H1 (cell line): ENCODE measurements around the gene ZNF362. TPM values are rescaled to one million over a fixed set of nuclear protein-coding genes. Genes with fewer than 3 reads are reported as not detected.

Experiments used
- CTCF ChIA-PET: fragments of 300-600 bp; sonication (Branson Sonifier 250); formaldehyde crosslinking; loops from one replicate; lab custom pipeline; 2021; ENCODE audit not compliant: partially characterized antibody; lab: Charles Lee
- POLR2A ChIA-PET: fragments of 300-600 bp; sonication (Branson Sonifier 250); formaldehyde crosslinking; loops from one replicate; lab custom pipeline; 2021; ENCODE audit warnings: inconsistent platforms; ENCODE audit not compliant: partially characterized antibody; lab: Charles Lee
- DNase-seq, 2 experiments: peaks; one replicate each; pipeline versions ENCODE4 v3.0.0 to v3.0.0-alpha.2; 2010 to 2022; ENCODE audit warnings: low spot score in 2 of 2, low read depth in 1 of 2, mixed read lengths in 1 of 2
- FAIRE-seq: peaks from 2 replicates; lab custom pipeline; 2011; peaks lifted over from hg19 to GRCh38; lab: Jason Lieb, UNC
- H2AFZ ChIP-seq: 2 replicates; pipeline ENCODE4 v1.8.1; 2012; ENCODE audit warnings: low read length, inconsistent platforms
- H2AK5ac ChIP-seq: 2 replicates; pipeline ENCODE4 v1.6.1; 2013; ENCODE audit warnings: low read depth, low read length
- H2BK120ac ChIP-seq: replicated peaks from 2 replicates; pipeline ENCODE3; 2013; ENCODE audit warnings: low read depth, low read length, inconsistent platforms
- H2BK12ac ChIP-seq: 2 replicates; pipeline ENCODE4 v1.6.1; 2013; ENCODE audit warnings: low read depth, low read length
- H2BK15ac ChIP-seq: 2 replicates; pipeline ENCODE4 v1.6.1; 2013; ENCODE audit warnings: low read length
- H2BK20ac ChIP-seq: 2 replicates; pipeline ENCODE4 v1.6.1; 2013; ENCODE audit warnings: low read length
- H2BK5ac ChIP-seq: 2 replicates; pipeline ENCODE4 v1.6.1; 2013; ENCODE audit warnings: low read depth, low read length
- H3K14ac ChIP-seq: 2 replicates; pipeline ENCODE4 v1.6.1; 2013; ENCODE audit warnings: inconsistent platforms; ENCODE audit not compliant: insufficient read length
- H3K18ac ChIP-seq: 2 replicates; pipeline ENCODE4 v1.6.1; 2013; ENCODE audit warnings: low read length; ENCODE audit errors: extremely low read depth
- H3K23ac ChIP-seq: 2 replicates; pipeline ENCODE4 v1.6.1; 2013; ENCODE audit warnings: inconsistent platforms; ENCODE audit not compliant: insufficient read length
- H3K23me2 ChIP-seq: 2 replicates; pipeline ENCODE4 v1.6.1; 2013; ENCODE audit warnings: low read depth, low read length
- H3K27ac ChIP-seq: 2 replicates; pipeline ENCODE4 v1.6.1; 2011; ENCODE audit warnings: low read depth, low read length, inconsistent platforms
- H3K27me3 ChIP-seq, 4 experiments: replicated peaks in 1 of 4; 1 replicate in 1 of 4; 2 replicates in 3 of 4; pipeline versions ENCODE4 v1.6.1 to v1.8.1; 2011 to 2013; ENCODE audit warnings: low read length in 3 of 4, mild to moderate bottlenecking in 3 of 4, inconsistent platforms in 2 of 4, mixed read lengths in 2 of 4, moderate library complexity in 1 of 4; ENCODE audit not compliant: control insufficient read depth in 3 of 4, insufficient read depth in 3 of 4; ENCODE audit errors: extremely low read depth in 1 of 4
- H3K36me3 ChIP-seq, 4 experiments: 2 replicates each; pipeline versions ENCODE4 v1.6.1 to v1.8.1; 2011 to 2013; ENCODE audit warnings: mild to moderate bottlenecking in 4 of 4, low read length in 3 of 4, moderate library complexity in 2 of 4, control low read depth in 1 of 4, inconsistent platforms in 1 of 4; ENCODE audit not compliant: insufficient read depth in 4 of 4, control insufficient read depth in 2 of 4
- H3K4ac ChIP-seq: replicated peaks from 2 replicates; pipeline ENCODE3; 2013; ENCODE audit warnings: low read length, low read depth, mixed read lengths, inconsistent platforms; ENCODE audit not compliant: insufficient read length
- H3K4me1 ChIP-seq, 4 experiments: replicated peaks in 1 of 4; 1 replicate in 1 of 4; 2 replicates in 3 of 4; pipeline versions ENCODE4 v1.6.1 to v1.8.1; 2011 to 2013; ENCODE audit warnings: low read length in 3 of 4, inconsistent platforms in 2 of 4, mixed read lengths in 1 of 4; ENCODE audit not compliant: insufficient read depth in 4 of 4, control insufficient read depth in 3 of 4
- H3K4me2 ChIP-seq, 2 experiments: 2 replicates each; pipeline versions ENCODE4 v1.6.1 to v1.8.1; 2011 to 2013; ENCODE audit warnings: low read depth in 2 of 2, low read length in 2 of 2, control low read depth in 1 of 2, inconsistent platforms in 1 of 2, mild to moderate bottlenecking in 1 of 2; ENCODE audit not compliant: insufficient read depth in 1 of 2
- H3K4me3 ChIP-seq, 4 experiments: fragments of 200-600, 300-600 bp in 1 of 4; sonication (generic), shearing (Covaris generic), sonication (Bioruptor Twin) in 1 of 4; 2 replicates each; pipeline versions ENCODE4 v1.5.1 to v1.8.1; 2011 to 2016; ENCODE audit warnings: low read length in 4 of 4, low read depth in 3 of 4, control low read depth in 2 of 4, inconsistent platforms in 2 of 4, mild to moderate bottlenecking in 2 of 4, mixed read lengths in 1 of 4, moderate library complexity in 1 of 4; ENCODE audit not compliant: insufficient read depth in 2 of 4; ENCODE audit errors: extremely low read depth in 1 of 4
- H3K56ac ChIP-seq: replicated peaks from 2 replicates; pipeline ENCODE3; 2013; ENCODE audit warnings: low read depth, mild to moderate bottlenecking, mixed read lengths, low read length, inconsistent platforms; ENCODE audit not compliant: insufficient read length
- H3K79me1 ChIP-seq: 2 replicates; pipeline ENCODE4 v1.6.1; 2013; ENCODE audit warnings: low read depth, low read length, control low read depth
- H3K79me2 ChIP-seq, 2 experiments: 2 replicates each; pipeline versions ENCODE4 v1.6.1 to v1.8.1; 2012 to 2013; ENCODE audit warnings: low read length in 2 of 2, mild to moderate bottlenecking in 2 of 2, inconsistent platforms in 1 of 2; ENCODE audit not compliant: insufficient read depth in 2 of 2, control insufficient read depth in 1 of 2
- H3K9ac ChIP-seq, 4 experiments: replicated peaks in 1 of 4; 1 replicate in 1 of 4; 2 replicates in 3 of 4; pipeline versions ENCODE4 v1.6.1 to v1.8.1; 2011 to 2013; ENCODE audit warnings: low read depth in 3 of 4, low read length in 3 of 4, control low read depth in 2 of 4, mild to moderate bottlenecking in 2 of 4, moderate library complexity in 2 of 4, inconsistent platforms in 1 of 4; ENCODE audit errors: extremely low read depth in 1 of 4
- H3K9me3 ChIP-seq, 2 experiments: 2 replicates each; pipeline versions ENCODE4 v1.6.1 to v1.8.1; 2012 to 2013; ENCODE audit warnings: mild to moderate bottlenecking in 2 of 2, moderate library complexity in 2 of 2, control low read depth in 1 of 2, inconsistent platforms in 1 of 2, low read depth in 1 of 2, low read length in 1 of 2, mixed read lengths in 1 of 2; ENCODE audit not compliant: insufficient read depth in 2 of 2
- H4K20me1 ChIP-seq, 2 experiments: replicated peaks in 1 of 2; 2 replicates each; pipeline versions ENCODE3 to v1.8.1; 2011 to 2013; ENCODE audit warnings: inconsistent platforms in 2 of 2, low read length in 2 of 2, mild to moderate bottlenecking in 1 of 2; ENCODE audit not compliant: insufficient read depth in 2 of 2, control insufficient read depth in 1 of 2
- H4K5ac ChIP-seq: 2 replicates; pipeline ENCODE4 v1.6.1; 2013; ENCODE audit warnings: low read length, low read depth, mixed read lengths, inconsistent platforms; ENCODE audit not compliant: insufficient read length
- H4K8ac ChIP-seq: 2 replicates; pipeline ENCODE4 v1.8.0; 2013; ENCODE audit warnings: mild to moderate bottlenecking, moderate library complexity, low read length, inconsistent platforms; ENCODE audit not compliant: insufficient read depth; ENCODE audit errors: extremely low read depth
- H4K91ac ChIP-seq: replicated peaks from 2 replicates; pipeline ENCODE3; 2013; ENCODE audit warnings: low read length, mixed read lengths, inconsistent platforms; ENCODE audit not compliant: insufficient read length
- BACH1 ChIP-seq: IDR thresholded peaks from 2 replicates; pipeline ENCODE4 v1.6.1; 2012; ENCODE audit warnings: low read length, improper control_type of control experiment
- CTCF ChIP-seq, 3 experiments: IDR thresholded peaks; 1 replicate in 2 of 3; 2 replicates in 1 of 3; pipeline versions ENCODE4 v1.5.1 to v1.6.1; 2011; ENCODE audit warnings: low read length in 3 of 3, mild to moderate bottlenecking in 3 of 3, inconsistent platforms in 2 of 3, low read depth in 1 of 3, moderate library complexity in 1 of 3; ENCODE audit not compliant: insufficient read depth in 1 of 3; ENCODE audit errors: control extremely low read depth in 1 of 3
- EP300 ChIP-seq, 2 experiments: IDR thresholded peaks; 1 replicate in 1 of 2; 2 replicates in 1 of 2; pipeline ENCODE4 v1.6.1; 2011 to 2012; ENCODE audit warnings: low read depth in 2 of 2, low read length in 2 of 2, mild to moderate bottlenecking in 2 of 2, borderline replicate concordance in 1 of 2, inconsistent platforms in 1 of 2, moderate library complexity in 1 of 2
- GTF2F1 ChIP-seq: IDR thresholded peaks from 2 replicates; pipeline ENCODE4 v1.6.1; 2012; ENCODE audit warnings: low read depth, low read length, improper control_type of control experiment, borderline replicate concordance
- HDAC2 ChIP-seq, 2 experiments: fragments of 300-600 bp in 1 of 2; sonication (generic) in 1 of 2; IDR thresholded peaks; 2 replicates each; pipeline ENCODE4 v1.6.1; 2011 to 2012; ENCODE audit warnings: low read depth in 2 of 2, low read length in 2 of 2, mild to moderate bottlenecking in 2 of 2, moderate library complexity in 2 of 2, borderline replicate concordance in 1 of 2, inconsistent platforms in 1 of 2
- MAX ChIP-seq: IDR thresholded peaks from 2 replicates; pipeline ENCODE4 v1.6.1; 2012; ENCODE audit warnings: inconsistent platforms
- RNF2 ChIP-seq: fragments of 200-900, 300-1000 bp; sonication (generic); IDR thresholded peaks from 2 replicates; pipeline ENCODE4 v1.7.1; 2016; ENCODE audit warnings: borderline replicate concordance, low read depth, mild to moderate bottlenecking, antibody characterized with exemption, low read length; ENCODE audit not compliant: poor library complexity, severe bottlenecking; ENCODE audit errors: missing control alignments
- SP2 ChIP-seq: IDR thresholded peaks from 2 replicates; pipeline ENCODE4 v1.6.1; 2012; ENCODE audit warnings: mild to moderate bottlenecking, low read length, inconsistent platforms
- WGBS, 2 experiments: shearing (Covaris generic) in 1 of 2; methylation state at CpG; one replicate each; pipeline versions ENCODE4 v1.1.6 to v1.1.7; 2013 to 2015; ENCODE audit warnings: low lambda C conversion rate in 2 of 2, mixed read lengths in 2 of 2, inconsistent platforms in 1 of 2, low coverage in 1 of 2, missing lambda C conversion rate in 1 of 2; ENCODE audit not compliant: insufficient replicate concordance in 2 of 2, insufficient coverage in 1 of 2, insufficient read length in 1 of 2; ENCODE audit errors: extremely low coverage in 1 of 2, missing lambda C conversion rate in 1 of 2; 5-methylcytosine and 5-hydroxymethylcytosine counted together
- polyA plus RNA-seq, 7 experiments: library from polyadenylated mRNA; depleted of rRNA in 3 of 7; stranded (reverse) in 5 of 7; unstranded in 2 of 7; fragments of >200 nt in 5 of 7; fragments of 200-250 nt in 2 of 7; gene quantifications; 1 replicate in 5 of 7; 2 replicates in 1 of 7; 4 replicates in 1 of 7; pipeline versions ENCODE4 v1.2.1 to v1.2.3, GENCODE V29; 2011 to 2013; ENCODE audit warnings: missing spikeins in 2 of 7, mixed read lengths in 2 of 7
- total RNA-seq: library from RNA; stranded (reverse); fragmentation: NEBNext Ultra II Directional; extraction: Animal tissue kit (Norgen Biotek cat#: 25700); gene quantifications from 2 replicates; pipeline ENCODE4 v1.2.1, GENCODE V29; 2021

Gene ZNF362
- total and polyA plus RNA-seq, 2 of the 8 experiments (the other 6 are each of a cell fraction or from before 2014, with no cell fraction given) = 24.2 to 27.8 TPM

- no peak overlapping the region for H3K18ac ChIP-seq
- no peak overlapping the region for H3K56ac ChIP-seq
- peaks cover 0 to 5% (median 1%) of the 10 kb centered on the region in 4 experiments; a peak in 3 of 8 replicates for H3K36me3 ChIP-seq
- FAIRE-seq (no peak), DNase-seq (no peak)
- H4K8ac ChIP-seq = no peak overlapping the region
- no peak overlapping the region for H3K23ac ChIP-seq
- H2BK12ac ChIP-seq = no peak overlapping the region
- H3K79me2 ChIP-seq = no peaks in the 10 kb centered on the region
- CTCF ChIA-PET = interaction anchor here (2.1 kb wide), 1 partner anchor 9 kb away, joined by 7 read pairs; no protein-coding TSS in a partner anchor
- H2BK5ac ChIP-seq = no peak overlapping the region
- no peak overlapping the region for H4K91ac ChIP-seq
- no peak overlapping the region for H3K4me3 ChIP-seq
- no peaks in the 10 kb centered on the region for H3K27me3 ChIP-seq
- H3K27ac ChIP-seq = no peak overlapping the region
- H2BK15ac ChIP-seq = no peak overlapping the region
- TF ChIP-seq HDAC2 (IDR thresholded peaks at IDR 0.05; ENCODE audit: borderline replicate concordance in 1 of 2, low read depth in 2 of 2, low read length in 2 of 2) (no peak), CTCF (IDR thresholded peaks at IDR 0.05; ENCODE audit: control extremely low read depth in 1 of 3, insufficient read depth in 1 of 3, low read depth in 1 of 3, low read length in 3 of 3) (no peak), MAX (no peak), RNF2 (no peak), GTF2F1 (no peak), SP2 (no peak), EP300 (IDR thresholded peaks at IDR 0.05; ENCODE audit: borderline replicate concordance in 1 of 2, low read depth in 2 of 2, low read length in 2 of 2) (no peak), BACH1 (no peak)
- TF ChIP-seq, all 59 proteins: peak for 0
- Histone ChIP-seq H2BK120ac (no peak overlapping the region), H2BK20ac (no peak overlapping the region), H3K79me1 (0 out of 2 replicates have a peak, but pooled peaks cover 3% of the 10 kb centered on the region), H2AK5ac (no peak overlapping the region), H3K9ac (no peak overlapping the region), H3K14ac (no peak overlapping the region), H3K4me2 (no peak overlapping the region), H4K20me1 (peaks cover 0 to 6% of the 10 kb centered on the region in 2 experiments), H2AFZ (no peak overlapping the region), H4K5ac (no peak overlapping the region), H3K23me2 (no peaks in the 10 kb centered on the region), H3K9me3 (no peaks in the 10 kb centered on the region), H3K4me1 (no peaks in the 10 kb centered on the region), H3K4ac (no peak overlapping the region)
- POLR2A ChIA-PET = interaction anchor here (0.6 kb wide), 1 partner anchor 196 kb away, joined by 3 read pairs; no protein-coding TSS in a partner anchor
- WGBS, 2 experiments = 80% methylated on average over 3 of the region's 3 CpGs; no CpG with 5 or more reads in 1 of the 2 experiments
Measured at GRCh38 chr1:33289858-33290154, 33.5 kb downstream of the ZNF362 start.
